Lower leg skin (tissue), 4 donors: ENCODE data around the gene SUMF1. TPM values are rescaled to one million over a fixed set of nuclear protein-coding genes. Genes with fewer than 3 reads are reported as not detected.

Experiments used
- DNase-seq, 2 donors: peaks; one replicate each; pipeline ENCODE4 v3.0.0-alpha.2; 2019; ENCODE audit warnings: low spot score in 2 of 2
- H3K4me3 ChIP-seq: fragments of 200-600 bp; sonication (generic); 2 replicates; pipeline ENCODE4 v1.5.1; 2017; ENCODE audit warnings: mild to moderate bottlenecking, low read depth; ENCODE audit not compliant: poor library complexity, severe bottlenecking
- POLR2A ChIP-seq, 2 donors: fragments of 450-650 bp; IDR thresholded peaks; one replicate each; pipeline ENCODE4 v1.6.1; 2016 to 2017; ENCODE audit warnings: antibody characterized with exemption in 2 of 2, mild to moderate bottlenecking in 1 of 2, moderate library complexity in 1 of 2
- WGBS, 2 donors: methylation state at CpG; one replicate each; pipeline ENCODE4 v1.1.5; 2018; 5-methylcytosine and 5-hydroxymethylcytosine counted together
- intact Hi-C: fragments of 100-400 bp; cut with DNase I; formaldehyde crosslinking; loops from one replicate; pipeline ENCODE4 v1.15.0; 2023; ENCODE audit warnings: low total_unique reads
- total RNA-seq, 4 donors: library from RNA; depleted of rRNA; stranded (reverse); fragments of >200 nt; gene quantifications; one replicate each; pipeline ENCODE4 v1.1.0, GENCODE V29; 2016
- TF ChIP-seq, protein P1 (sequence below), 3 donors: fragments of 450-650 bp; IDR thresholded peaks; one replicate each; pipeline ENCODE4 v1.5.1; 2016; ENCODE audit warnings: antibody characterized with exemption in 3 of 3, mild to moderate bottlenecking in 3 of 3, moderate library complexity in 2 of 3

The SUMF1 gene
- total RNA-seq, 4 donors from 2014 or later = 35.2 to 63.8 (median 59.6) TPM

DNA sequence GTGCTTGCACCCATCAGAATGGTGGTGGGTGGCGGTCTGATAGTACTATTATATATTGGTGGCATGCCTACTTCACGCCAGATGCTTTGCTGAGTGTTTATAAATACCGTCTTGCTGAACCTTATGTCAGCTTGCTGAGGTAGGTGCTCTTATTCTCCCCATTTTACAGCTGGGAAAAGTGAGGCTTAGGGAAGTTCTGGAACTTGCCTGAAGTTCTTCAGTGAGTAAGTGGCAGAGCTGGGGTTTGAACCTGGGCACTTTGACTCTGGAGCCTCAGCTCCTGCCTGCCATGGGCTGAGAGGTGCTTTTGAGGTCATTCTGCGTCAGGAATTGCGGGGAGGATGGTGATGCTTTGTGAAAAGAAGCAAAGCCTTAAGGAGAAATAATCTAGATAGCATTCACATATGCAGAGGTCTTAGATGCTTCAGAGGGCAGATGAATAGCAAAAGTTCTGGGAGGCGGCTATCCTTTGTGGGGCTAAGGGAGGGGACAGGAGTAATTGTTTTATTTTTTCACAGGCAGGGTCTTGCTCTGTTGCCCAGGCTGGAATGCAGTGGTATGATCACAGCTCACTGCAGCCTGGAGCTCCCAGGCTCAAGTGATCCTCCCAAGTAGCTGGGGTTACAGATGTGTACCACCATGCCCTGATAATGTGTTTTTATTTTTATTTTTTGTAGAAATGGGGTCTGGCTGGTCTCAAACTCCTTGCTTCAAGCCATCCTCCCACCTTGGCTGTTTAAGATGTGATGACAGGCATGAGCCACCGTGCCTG is 44.6 kb upstream of the SUMF1 start:
- no peak for DNase-seq
- TF ChIP-seq, protein P1, sequence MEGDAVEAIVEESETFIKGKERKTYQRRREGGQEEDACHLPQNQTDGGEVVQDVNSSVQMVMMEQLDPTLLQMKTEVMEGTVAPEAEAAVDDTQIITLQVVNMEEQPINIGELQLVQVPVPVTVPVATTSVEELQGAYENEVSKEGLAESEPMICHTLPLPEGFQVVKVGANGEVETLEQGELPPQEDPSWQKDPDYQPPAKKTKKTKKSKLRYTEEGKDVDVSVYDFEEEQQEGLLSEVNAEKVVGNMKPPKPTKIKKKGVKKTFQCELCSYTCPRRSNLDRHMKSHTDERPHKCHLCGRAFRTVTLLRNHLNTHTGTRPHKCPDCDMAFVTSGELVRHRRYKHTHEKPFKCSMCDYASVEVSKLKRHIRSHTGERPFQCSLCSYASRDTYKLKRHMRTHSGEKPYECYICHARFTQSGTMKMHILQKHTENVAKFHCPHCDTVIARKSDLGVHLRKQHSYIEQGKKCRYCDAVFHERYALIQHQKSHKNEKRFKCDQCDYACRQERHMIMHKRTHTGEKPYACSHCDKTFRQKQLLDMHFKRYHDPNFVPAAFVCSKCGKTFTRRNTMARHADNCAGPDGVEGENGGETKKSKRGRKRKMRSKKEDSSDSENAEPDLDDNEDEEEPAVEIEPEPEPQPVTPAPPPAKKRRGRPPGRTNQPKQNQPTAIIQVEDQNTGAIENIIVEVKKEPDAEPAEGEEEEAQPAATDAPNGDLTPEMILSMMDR (IDR thresholded peaks at IDR 0.05) = no peak
- TF ChIP-seq POLR2A (IDR thresholded peaks at IDR 0.05) = no peak
- WGBS, 2 donors = 79 to 89% methylated on average over 7 of the region's 7 CpGs
- intact Hi-C loops = no loop called here
- H3K4me3 ChIP-seq = no peak overlapping the region

DNA sequence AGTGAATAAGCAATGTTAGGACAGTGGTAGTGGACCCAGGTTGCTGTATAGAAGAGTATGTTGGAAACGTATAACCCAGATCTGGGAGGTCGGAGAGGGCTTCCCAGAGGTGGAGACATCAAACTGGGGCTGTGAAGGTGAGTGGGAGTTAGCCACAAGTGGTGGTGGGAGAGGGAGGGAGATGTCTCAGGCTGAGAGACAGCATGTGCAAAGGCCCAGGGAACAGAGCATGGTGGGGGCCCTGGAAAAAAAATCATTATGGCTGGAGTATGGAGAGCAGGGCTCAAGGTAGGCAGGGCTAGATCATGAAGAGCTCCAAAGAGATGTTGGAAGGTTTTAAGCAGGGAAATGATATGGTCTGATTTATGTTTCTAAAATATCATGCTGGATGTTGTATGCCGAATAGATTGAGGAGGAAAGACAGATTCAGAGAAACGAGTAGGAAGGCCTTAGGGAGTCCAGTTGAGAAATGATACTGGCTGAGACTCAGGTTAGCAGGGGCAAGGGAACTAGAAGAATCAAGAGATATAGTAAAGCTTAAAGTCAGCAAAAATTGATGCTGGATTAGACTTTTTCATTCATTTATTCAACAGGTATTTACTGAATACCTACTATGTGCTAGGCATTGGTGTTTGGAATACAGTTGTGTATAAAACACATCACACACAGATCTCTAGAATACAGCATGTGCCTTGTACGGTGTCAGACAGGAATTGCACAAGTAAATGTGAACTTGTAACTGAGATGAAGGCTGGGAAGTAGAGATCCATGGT is 43.1 kb upstream of the SUMF1 start:
- no peak for DNase-seq
- intact Hi-C loops = no loop called here
- WGBS, 2 donors = 80 to 83% methylated on average over 5 of the region's 5 CpGs
- no peak for TF ChIP-seq POLR2A (IDR thresholded peaks at IDR 0.05)
- TF ChIP-seq, protein P1 (IDR thresholded peaks at IDR 0.05) = no peak
- H3K4me3 ChIP-seq = no peak overlapping the region

DNA sequence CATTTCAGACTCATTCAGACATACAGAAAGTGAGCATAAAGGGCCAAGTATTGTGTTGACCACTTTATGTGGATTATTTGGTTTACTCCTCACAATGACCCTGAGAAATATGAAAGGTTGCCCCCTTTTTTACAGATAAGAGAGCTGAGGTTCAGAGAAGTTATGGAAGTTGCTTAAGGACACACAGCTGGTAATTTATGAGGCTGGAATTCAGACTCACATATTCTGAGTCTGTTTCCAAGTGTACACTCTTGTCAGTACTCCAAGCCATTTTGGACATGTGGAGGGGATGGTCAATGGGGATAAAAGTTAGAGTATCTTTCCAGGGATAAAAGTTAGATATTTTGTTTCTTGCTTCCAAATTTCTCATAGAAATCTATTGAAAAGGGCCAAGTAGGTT is 42.0 kb upstream of the SUMF1 start:
- intact Hi-C loops = no loop called here
- no peak overlapping the region for H3K4me3 ChIP-seq
- no peak for DNase-seq
- TF ChIP-seq POLR2A (IDR thresholded peaks at IDR 0.05) = no peak
- TF ChIP-seq, protein P1 (IDR thresholded peaks at IDR 0.05) = no peak

DNA sequence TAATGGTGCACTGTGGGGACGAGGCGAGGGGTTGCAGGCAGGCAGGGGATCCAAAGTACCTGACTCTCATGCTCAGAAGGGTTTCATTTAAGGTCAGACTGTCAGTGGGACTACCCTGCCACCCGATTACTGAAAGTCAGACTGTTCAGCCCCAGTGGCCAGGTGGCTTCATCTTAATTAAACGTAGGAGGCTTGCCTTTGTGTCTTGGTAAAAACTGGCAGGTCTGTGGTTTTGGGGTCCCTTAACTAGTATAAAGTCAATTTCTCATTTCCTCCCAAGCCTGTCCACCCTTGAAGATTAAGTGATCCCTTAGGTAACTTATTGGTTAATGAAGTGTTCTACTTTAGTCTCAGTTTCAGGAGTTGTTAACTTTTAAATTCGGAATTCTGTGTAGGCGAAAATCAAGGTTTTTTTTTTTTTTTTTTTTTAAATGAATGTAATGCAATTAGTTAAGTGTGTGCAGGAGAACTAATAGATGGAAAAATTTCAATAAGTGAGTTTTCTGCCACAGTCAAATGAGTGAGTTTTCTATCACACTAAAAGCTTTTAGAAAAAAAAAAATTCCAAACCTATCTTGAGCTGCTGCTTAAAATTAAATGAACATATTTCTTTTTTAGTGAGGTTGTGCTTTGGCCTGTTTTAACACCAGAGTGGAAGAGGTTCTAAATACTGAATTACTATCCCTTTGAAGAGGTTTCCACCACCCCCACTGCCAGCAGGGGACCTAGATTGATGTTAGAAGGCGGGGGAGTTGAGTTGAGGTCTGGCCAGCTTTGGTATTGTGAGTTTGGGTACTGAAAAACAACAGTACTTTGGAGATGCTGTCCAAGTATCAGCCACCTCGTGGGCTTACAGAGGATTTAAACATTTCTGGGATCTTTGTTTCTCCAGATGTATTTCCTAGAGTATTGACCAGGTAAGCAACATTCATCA is 41.2 kb upstream of the SUMF1 start:
- intact Hi-C loops = no loop called here
- WGBS, 2 donors = 81 to 86% methylated on average over 8 of the region's 8 CpGs
- no peak overlapping the region for H3K4me3 ChIP-seq
- no peak for TF ChIP-seq POLR2A (IDR thresholded peaks at IDR 0.05)
- TF ChIP-seq, protein P1 (IDR thresholded peaks at IDR 0.05) = no peak
- DNase-seq = no peak

DNA sequence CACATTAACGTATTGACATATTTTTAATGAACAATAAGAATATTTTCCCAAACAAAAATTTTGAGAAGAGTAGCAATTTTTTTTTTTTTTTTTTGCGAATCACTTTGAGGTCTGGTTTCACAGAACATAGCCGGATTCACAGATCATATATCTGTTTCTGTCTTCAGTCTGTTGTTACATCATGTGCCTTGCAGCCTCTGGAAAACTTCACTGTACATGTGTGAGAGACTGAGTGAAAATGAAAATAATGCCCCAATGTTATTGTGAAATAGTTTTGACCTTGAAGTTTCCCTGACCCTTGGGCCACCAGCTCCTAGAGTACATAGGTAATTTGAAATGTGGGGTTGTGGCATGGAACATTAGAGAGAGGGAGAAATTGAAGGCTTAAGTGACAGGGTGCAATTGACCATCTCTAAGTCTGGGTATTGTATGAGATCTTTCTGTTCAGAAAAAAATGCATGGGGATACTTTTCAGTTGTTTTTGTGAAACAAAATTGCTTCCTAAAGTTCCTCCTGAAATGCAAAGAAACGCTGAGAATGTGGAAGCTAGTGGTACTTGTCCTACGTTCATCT is 40.0 kb upstream of the SUMF1 start:
- TF ChIP-seq, protein P1 (IDR thresholded peaks at IDR 0.05) = no peak
- intact Hi-C loops = no loop called here
- DNase-seq = no peak
- H3K4me3 ChIP-seq = no peak overlapping the region
- 72 to 73% methylated on average over 5 of the region's 5 CpGs for WGBS, 2 donors
